Neural crest cell (in vitro differentiated cells): ENCODE measurements around the gene BIK. TPM values are rescaled to one million over a fixed set of nuclear protein-coding genes. Genes with fewer than 3 reads are reported as not detected.

ENCODE experiments used
- DNase-seq: peaks from one replicate; pipeline ENCODE4 v3.0.0; 2021; ENCODE audit warnings: low read depth, mixed read lengths, low spot score
- H3K27ac Mint-ChIP-seq: one replicate; pipeline ENCODE4 v1.8.0; 2021; ENCODE audit warnings: mild to moderate bottlenecking, mixed read lengths; ENCODE audit not compliant: unreplicated experiment
- H3K27me3 Mint-ChIP-seq: 2 replicates; pipeline ENCODE4 v1.8.0; 2021; ENCODE audit warnings: low read depth, mild to moderate bottlenecking, mixed read lengths
- H3K36me3 Mint-ChIP-seq: 2 replicates; pipeline ENCODE4 v1.8.0; 2021; ENCODE audit warnings: low read depth, mild to moderate bottlenecking, mixed read lengths
- H3K4me1 Mint-ChIP-seq: 2 replicates; pipeline ENCODE4 v1.8.0; 2021; ENCODE audit warnings: mixed read lengths
- H3K4me3 Mint-ChIP-seq: one replicate; pipeline ENCODE4 v1.8.0; 2021; ENCODE audit warnings: mild to moderate bottlenecking, mixed read lengths
- H3K9me3 Mint-ChIP-seq: 2 replicates; pipeline ENCODE4 v1.8.0; 2021; ENCODE audit warnings: mixed read lengths
- CTCF ChIP-seq: fragments of 200-600 bp; sonication (generic); conservative IDR thresholded peaks from 2 replicates; pipeline ENCODE4 v1.5.0; 2021; ENCODE audit warnings: antibody characterized with exemption, mild to moderate bottlenecking
- total RNA-seq: library from RNA; stranded (reverse); gene quantifications from 2 replicates; pipeline ENCODE4 v1.2.1, GENCODE V29; 2021

Gene BIK
- total RNA-seq, 1 donor from 2014 or later, result 0.61 TPM

GRCh38 chr22:43154887-43155536 lies 44.5 kb downstream of the BIK start:
- no peak for DNase-seq
- peaks cover 18% of the 10 kb centered on the region for H3K4me1 Mint-ChIP-seq
- H3K36me3 Mint-ChIP-seq, result no peaks in the 10 kb centered on the region
- no peak overlapping the region for H3K4me3 Mint-ChIP-seq
- peak overlapping the region; percentile 35 for H3K27ac Mint-ChIP-seq
- H3K27me3 Mint-ChIP-seq, result peaks cover 12% of the 10 kb centered on the region
- no peak for TF ChIP-seq CTCF
- H3K9me3 Mint-ChIP-seq, result no peaks in the 10 kb centered on the region

- no peak for TF ChIP-seq CTCF
Observed at GRCh38 chr22:43155789-43156188, 45.2 kb downstream of the BIK start.

GRCh38 chr22:43156413-43156812 lies 45.9 kb downstream of the BIK start:
- no peaks in the 10 kb centered on the region for H3K9me3 Mint-ChIP-seq
- H3K27ac Mint-ChIP-seq, result no peak overlapping the region
- DNase-seq, result no peak
- peaks cover 14% of the 10 kb centered on the region for H3K4me1 Mint-ChIP-seq
- H3K27me3 Mint-ChIP-seq, result peaks cover 9% of the 10 kb centered on the region
- H3K36me3 Mint-ChIP-seq, result no peaks in the 10 kb centered on the region
- TF ChIP-seq CTCF, result no peak
- H3K4me3 Mint-ChIP-seq, result no peak overlapping the region

More at GRCh38 chr22:43155789-43156188, 45.2 kb downstream of the BIK start:
- Mint-ChIP-seq H3K4me1 (peaks cover 17% of the 10 kb centered on the region), H3K27me3 (peaks cover 12% of the 10 kb centered on the region), H3K4me3 (no peak overlapping the region), H3K36me3 (no peaks in the 10 kb centered on the region), H3K27ac (no peak overlapping the region), H3K9me3 (no peaks in the 10 kb centered on the region)
- no peak for DNase-seq

GRCh38 chr22:43157874-43158546 lies 47.5 kb downstream of the BIK start:
- no peak for DNase-seq
- no peak for TF ChIP-seq CTCF
- Mint-ChIP-seq H3K27ac (peak overlapping the region; percentile 69), H3K27me3 (peaks cover under 1% of the 10 kb centered on the region), H3K4me3 (no peak overlapping the region), H3K36me3 (no peaks in the 10 kb centered on the region), H3K4me1 (peaks cover 11% of the 10 kb centered on the region), H3K9me3 (no peaks in the 10 kb centered on the region)

GRCh38 chr22:43158778-43159483 lies 48.4 kb downstream of the BIK start:
- TF ChIP-seq CTCF, result no peak
- no peak for DNase-seq
- H3K27me3 Mint-ChIP-seq, result no peaks in the 10 kb centered on the region
- no peaks in the 10 kb centered on the region for H3K36me3 Mint-ChIP-seq
- peak overlapping the region; percentile 20 for H3K4me3 Mint-ChIP-seq
- H3K27ac Mint-ChIP-seq, result no peak overlapping the region
- no peaks in the 10 kb centered on the region for H3K9me3 Mint-ChIP-seq
- H3K4me1 Mint-ChIP-seq, result peaks cover 11% of the 10 kb centered on the region
